Measurements from ENCODE around the gene AMBRA1.

AMBRA1 gene

GRCh38 chr11:46391186-46391577, 202.6 kb downstream of the AMBRA1 start:
- no peak overlapping the region for H3K27ac ChIP-seq
- TF ChIP-seq CTCF (conservative IDR thresholded peaks at IDR 0.05) (no peak), ZFX (IDR thresholded peaks at IDR 0.05) (no peak)

- TF ChIP-seq CTCF (conservative IDR thresholded peaks at IDR 0.05): no peak
- TF ChIP-seq ZFX (IDR thresholded peaks at IDR 0.05): no peak
- no peak overlapping the region for H3K27ac ChIP-seq
Measured at GRCh38 chr11:46390331-46391171, 203.3 kb downstream of the AMBRA1 start.

GRCh38 chr11:46389450-46390330, 204.1 kb downstream of the AMBRA1 start:
- TF ChIP-seq ZFX (IDR thresholded peaks at IDR 0.05) (no peak), CTCF (conservative IDR thresholded peaks at IDR 0.05) (peak; percentile 98)
- H3K27ac ChIP-seq: no peak overlapping the region

- H3K27ac ChIP-seq: no peak overlapping the region
- TF ChIP-seq CTCF (conservative IDR thresholded peaks at IDR 0.05): no peak
- TF ChIP-seq ZFX (IDR thresholded peaks at IDR 0.05): no peak
Measured at GRCh38 chr11:46388619-46389449, 205.0 kb downstream of the AMBRA1 start.

- TF ChIP-seq ZFX (IDR thresholded peaks at IDR 0.05) (no peak), CTCF (conservative IDR thresholded peaks at IDR 0.05) (no peak)
- no peak overlapping the region for H3K27ac ChIP-seq
Measured at GRCh38 chr11:46387919-46388618, 205.8 kb downstream of the AMBRA1 start.

GRCh38 chr11:46387456-46387855, 206.4 kb downstream of the AMBRA1 start:
- no peak for TF ChIP-seq CTCF (conservative IDR thresholded peaks at IDR 0.05)
- no peak for TF ChIP-seq ZFX (IDR thresholded peaks at IDR 0.05)
- no peak overlapping the region for H3K27ac ChIP-seq

Measured in C4-2B (cell line).